IPS-NIHi7 (cell line): ENCODE measurements around the gene PLSCR5.

Source experiments
- DNase-seq: peaks from one replicate; pipeline ENCODE4 v3.0.0; 2012; ENCODE audit warnings: mixed read lengths; ENCODE audit errors: extremely low spot score

Gene PLSCR5

GRCh38 chr3:146544002-146544928, 60.9 kb downstream of the PLSCR5 start, which contains the start of gene PLSCR1:
Gene PLSCR1 (minus strand): TSS chr3:146544607. CDS start chr3:146536552, 8,055 bp downstream.
- peak; percentile 93 for DNase-seq

- no peak for DNase-seq
Measured at GRCh38 chr3:146543461-146544001, 61.6 kb downstream of the PLSCR5 start.

GRCh38 chr3:146542978-146543377, 62.2 kb downstream of the PLSCR5 start:
- no peak for DNase-seq

GRCh38 chr3:146542179-146542578, 63.0 kb downstream of the PLSCR5 start:
- no peak for DNase-seq

GRCh38 chr3:146540978-146541377, 64.2 kb downstream of the PLSCR5 start:
- DNase-seq, result no peak

- DNase-seq, result no peak
Measured at GRCh38 chr3:146540236-146540635, 64.9 kb downstream of the PLSCR5 start.

GRCh38 chr3:146539315-146539714, 65.8 kb downstream of the PLSCR5 start:
- no peak for DNase-seq

GRCh38 chr3:146537603-146538002, 67.5 kb downstream of the PLSCR5 start:
- DNase-seq, result no peak

- DNase-seq, result no peak
Measured at GRCh38 chr3:146536681-146537080, 68.5 kb downstream of the PLSCR5 start.
